Activated naive CD8-positive, alpha-beta T cell treated with anti-CD3 and anti-CD28 coated beads for 36 hours (primary cell): ENCODE measurements around the gene GGA2. TPM values are rescaled to one million over a fixed set of nuclear protein-coding genes. Genes with fewer than 3 reads are reported as not detected.

Experiments used
- DNase-seq: peaks from one replicate; pipeline ENCODE4 v3.0.0; 2021
- H3K27ac Mint-ChIP-seq: one replicate; pipeline ENCODE4 v1.8.0; 2022; ENCODE audit warnings: mild to moderate bottlenecking, moderate library complexity, mixed read lengths
- H3K27me3 Mint-ChIP-seq: one replicate; pipeline ENCODE4 v1.8.0; 2022; ENCODE audit warnings: mild to moderate bottlenecking, mixed read lengths
- H3K36me3 Mint-ChIP-seq: one replicate; pipeline ENCODE4 v1.8.0; 2021; ENCODE audit warnings: mild to moderate bottlenecking, mixed read lengths
- H3K4me1 Mint-ChIP-seq: one replicate; pipeline ENCODE4 v1.8.0; 2021; ENCODE audit warnings: mixed read lengths
- H3K4me3 Mint-ChIP-seq: one replicate; pipeline ENCODE4 v1.8.0; 2022; ENCODE audit warnings: mild to moderate bottlenecking, moderate library complexity, mixed read lengths
- H3K9me3 Mint-ChIP-seq: one replicate; pipeline ENCODE4 v1.8.0; 2022; ENCODE audit warnings: mixed read lengths
- total RNA-seq, 2 experiments: library from RNA; stranded (reverse); gene quantifications; one replicate each; pipeline ENCODE4 v1.2.3, GENCODE V29; 2021

Gene GGA2
- total RNA-seq, 2 experiments from 2014 or later: 70.9 to 80.9 TPM

DNA sequence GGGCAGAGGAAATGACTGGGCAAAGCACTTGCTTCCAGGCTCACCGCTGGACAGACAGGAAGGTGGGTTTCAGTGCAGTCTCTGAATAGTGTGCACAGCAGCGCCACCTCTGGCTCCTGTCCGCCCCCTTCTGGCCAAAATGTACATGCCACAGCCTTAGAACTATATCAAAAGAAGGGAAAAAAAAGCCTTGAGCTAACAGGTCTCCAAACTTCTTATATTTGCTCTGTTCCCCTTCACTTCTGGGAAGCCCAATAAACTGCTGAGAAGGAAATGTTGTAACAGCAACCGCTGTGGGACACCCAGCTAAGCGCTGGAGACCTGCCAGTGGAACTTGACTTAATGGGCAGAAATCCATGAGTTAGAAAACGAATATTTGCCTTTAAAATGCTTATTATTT is 74.8 kb downstream of the GGA2 start:
- Mint-ChIP-seq H3K27ac (no peak overlapping the region), H3K4me1 (no peaks in the 10 kb centered on the region), H3K36me3 (peaks cover 9% of the 10 kb centered on the region)

DNA sequence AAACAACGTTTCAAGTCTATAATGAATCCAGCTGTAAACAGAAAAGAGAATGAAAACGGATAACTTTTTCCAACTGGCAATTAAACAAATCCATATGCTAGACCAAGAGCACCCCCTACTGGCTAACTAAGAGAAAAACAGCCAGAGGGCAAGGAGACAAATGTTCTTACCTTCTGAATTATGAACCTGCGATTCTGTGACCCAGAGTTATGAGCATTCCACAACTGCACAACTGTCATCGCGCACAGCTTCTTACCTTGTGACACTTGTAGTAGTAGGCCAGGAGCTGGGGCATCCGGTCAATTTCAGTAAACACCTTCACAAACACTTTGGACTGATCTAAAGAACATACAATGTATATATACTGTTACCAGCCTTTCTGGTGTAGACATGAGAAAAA is 75.9 kb downstream of the GGA2 start:
- Mint-ChIP-seq H3K27ac (no peak overlapping the region), H3K9me3 (no peaks in the 10 kb centered on the region), H3K4me3 (no peak overlapping the region), H3K4me1 (no peaks in the 10 kb centered on the region), H3K36me3 (peaks cover 9% of the 10 kb centered on the region), H3K27me3 (no peaks in the 10 kb centered on the region)
- no peak for DNase-seq

More for the DNA sequence above, 74.8 kb downstream of the GGA2 start:
- Mint-ChIP-seq H3K4me3 (no peak overlapping the region), H3K27me3 (no peaks in the 10 kb centered on the region), H3K9me3 (no peaks in the 10 kb centered on the region)
- DNase-seq: peak; percentile 56

DNA sequence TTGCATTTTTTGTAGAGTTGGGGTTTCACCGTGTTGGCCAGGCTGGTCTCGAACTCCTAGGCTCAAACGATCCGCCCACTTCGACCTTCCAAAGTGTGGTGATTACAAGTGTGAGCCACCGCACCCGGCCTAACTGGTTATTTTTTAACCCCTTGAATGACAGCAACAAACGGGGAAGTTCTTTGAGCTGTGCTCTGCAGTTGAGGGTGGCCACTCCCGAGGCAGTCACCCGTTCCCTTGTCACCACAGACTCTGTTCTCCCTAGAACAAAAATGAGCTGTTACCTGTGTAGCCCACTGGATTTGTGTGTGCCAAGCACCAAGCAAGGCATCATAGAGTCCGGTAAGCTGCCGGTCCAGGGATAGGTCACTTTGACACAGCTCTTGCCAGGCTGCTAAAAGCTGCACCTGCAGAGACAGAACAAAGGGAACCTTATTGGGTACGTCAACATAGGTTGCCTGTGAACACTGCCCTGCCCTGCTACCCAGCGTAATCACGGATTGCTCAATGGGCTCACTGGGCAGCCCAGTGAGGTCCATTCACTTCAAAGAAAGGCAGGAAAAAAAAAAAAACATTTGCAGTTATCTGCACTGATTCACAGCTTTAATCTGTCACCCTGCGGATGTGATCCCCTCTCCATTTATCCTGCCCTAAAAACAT is 76.9 kb downstream of the GGA2 start:
- no peak overlapping the region for H3K27ac Mint-ChIP-seq
- no peak overlapping the region for H3K4me3 Mint-ChIP-seq
- no peaks in the 10 kb centered on the region for H3K27me3 Mint-ChIP-seq

DNA sequence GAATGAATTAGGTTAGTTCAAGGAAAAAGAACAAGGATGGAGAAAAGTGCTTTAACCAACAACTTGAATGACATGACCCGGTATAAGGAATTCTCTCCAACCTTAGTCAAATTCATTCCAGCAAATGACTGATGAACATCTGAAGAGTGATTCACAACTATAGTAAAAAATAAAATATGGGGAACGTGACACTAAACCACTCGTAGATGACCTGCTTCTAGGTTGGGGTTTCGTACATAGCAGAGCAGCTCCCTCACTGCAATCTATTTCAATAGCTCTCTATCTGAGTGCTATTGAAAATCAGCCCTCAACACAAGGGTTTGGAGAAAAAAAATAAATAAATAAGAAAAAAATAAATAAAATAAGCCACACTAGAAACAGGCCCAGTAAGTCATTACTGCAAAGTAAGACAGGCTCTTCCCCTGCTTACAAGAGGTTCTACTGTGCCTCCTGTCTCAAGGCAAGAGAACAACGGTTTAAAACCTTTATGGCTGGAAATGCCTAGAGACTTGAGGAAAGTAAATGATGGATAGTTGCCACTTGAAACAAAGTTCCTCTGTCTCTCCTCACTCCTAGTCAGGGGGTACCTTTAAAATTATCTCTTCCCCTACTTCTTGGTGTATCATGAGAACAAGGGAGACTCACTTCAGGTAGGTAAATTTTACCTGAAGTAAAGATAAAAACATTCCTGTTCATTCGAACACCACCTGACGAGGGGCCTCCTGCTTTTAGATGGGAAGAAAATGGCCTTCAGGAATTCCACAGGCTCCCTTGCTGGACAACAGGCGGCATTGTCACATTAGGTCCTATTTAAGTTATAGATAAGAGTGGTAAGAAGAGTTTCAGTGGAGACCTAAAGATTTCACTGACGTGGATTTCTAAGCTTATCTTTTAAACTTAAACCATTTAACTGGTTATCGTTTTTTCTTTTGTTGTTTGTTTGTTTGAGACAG is 77.8 kb downstream of the GGA2 start:
- peaks cover 2% of the 10 kb centered on the region for H3K4me1 Mint-ChIP-seq
- no peaks in the 10 kb centered on the region for H3K9me3 Mint-ChIP-seq
- H3K27ac Mint-ChIP-seq: no peak overlapping the region
- no peaks in the 10 kb centered on the region for H3K27me3 Mint-ChIP-seq
- DNase-seq: no peak
- H3K36me3 Mint-ChIP-seq: peaks cover 11% of the 10 kb centered on the region
- no peak overlapping the region for H3K4me3 Mint-ChIP-seq

More for the DNA sequence above, 76.9 kb downstream of the GGA2 start:
- peaks cover under 1% of the 10 kb centered on the region for H3K4me1 Mint-ChIP-seq
- H3K9me3 Mint-ChIP-seq: no peaks in the 10 kb centered on the region
- H3K36me3 Mint-ChIP-seq: peaks cover 10% of the 10 kb centered on the region
- DNase-seq: no peak

DNA sequence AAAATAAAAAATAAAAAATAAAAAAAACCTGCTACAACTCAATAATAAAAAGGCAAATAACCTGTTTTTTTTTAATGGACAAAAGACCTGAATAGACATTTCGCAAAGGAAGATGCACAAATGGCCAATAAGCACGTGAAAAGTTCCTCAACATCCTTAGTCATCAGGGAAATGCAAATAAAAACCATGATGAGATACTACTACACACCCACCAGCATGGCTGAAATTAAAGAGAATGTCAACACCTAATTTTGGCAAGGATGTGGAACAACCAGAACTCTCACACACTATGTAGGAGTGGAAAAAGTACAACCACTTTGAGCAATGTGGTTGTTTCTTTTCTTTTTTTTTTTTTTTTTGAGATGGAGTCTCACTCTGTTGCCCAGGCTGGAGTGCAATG is 81.9 kb downstream of the GGA2 start:
- no peaks in the 10 kb centered on the region for H3K9me3 Mint-ChIP-seq
- DNase-seq: no peak
- H3K4me1 Mint-ChIP-seq: peaks cover 2% of the 10 kb centered on the region
- H3K27me3 Mint-ChIP-seq: no peaks in the 10 kb centered on the region
- no peak overlapping the region for H3K27ac Mint-ChIP-seq
- H3K36me3 Mint-ChIP-seq: peaks cover 15% of the 10 kb centered on the region
- no peak overlapping the region for H3K4me3 Mint-ChIP-seq

DNA sequence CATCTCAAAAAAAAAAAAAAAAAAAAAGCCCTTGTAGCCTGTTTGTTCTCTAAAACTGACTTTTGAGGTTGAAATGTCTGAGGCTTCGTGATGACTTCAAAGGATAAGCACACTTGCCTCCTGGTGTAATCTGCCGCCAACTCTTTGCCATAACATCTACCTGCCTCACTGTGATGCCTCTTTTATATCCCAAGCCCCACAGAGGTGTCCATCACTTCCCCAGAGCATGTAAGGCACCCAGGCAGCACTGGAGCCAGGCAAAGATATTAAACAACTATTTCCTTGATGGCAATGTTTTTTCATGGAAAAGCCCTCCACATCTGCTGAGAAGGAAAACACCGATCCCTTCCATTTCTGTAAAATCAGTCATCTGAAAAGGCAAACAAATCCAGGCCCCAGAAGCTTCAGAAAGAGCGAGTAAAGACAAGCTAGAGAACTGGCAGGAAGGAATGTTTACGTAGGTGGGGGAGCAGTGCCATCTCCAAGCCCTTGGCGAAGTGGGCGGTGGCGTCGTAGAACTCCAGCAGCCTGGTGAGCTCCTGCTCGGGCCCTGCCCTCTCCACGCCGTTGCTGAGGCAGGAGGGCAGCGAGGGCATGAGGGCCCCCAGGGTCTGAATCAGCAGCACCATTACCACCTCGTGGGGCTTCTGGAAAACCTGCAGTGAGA is 85.9 kb downstream of the GGA2 start:
- H3K9me3 Mint-ChIP-seq: no peaks in the 10 kb centered on the region
- H3K27ac Mint-ChIP-seq: no peak overlapping the region
- no peak for DNase-seq
- H3K27me3 Mint-ChIP-seq: no peaks in the 10 kb centered on the region
- no peak overlapping the region for H3K4me3 Mint-ChIP-seq
- peaks cover 17% of the 10 kb centered on the region for H3K36me3 Mint-ChIP-seq
- peaks cover 2% of the 10 kb centered on the region for H3K4me1 Mint-ChIP-seq

DNA sequence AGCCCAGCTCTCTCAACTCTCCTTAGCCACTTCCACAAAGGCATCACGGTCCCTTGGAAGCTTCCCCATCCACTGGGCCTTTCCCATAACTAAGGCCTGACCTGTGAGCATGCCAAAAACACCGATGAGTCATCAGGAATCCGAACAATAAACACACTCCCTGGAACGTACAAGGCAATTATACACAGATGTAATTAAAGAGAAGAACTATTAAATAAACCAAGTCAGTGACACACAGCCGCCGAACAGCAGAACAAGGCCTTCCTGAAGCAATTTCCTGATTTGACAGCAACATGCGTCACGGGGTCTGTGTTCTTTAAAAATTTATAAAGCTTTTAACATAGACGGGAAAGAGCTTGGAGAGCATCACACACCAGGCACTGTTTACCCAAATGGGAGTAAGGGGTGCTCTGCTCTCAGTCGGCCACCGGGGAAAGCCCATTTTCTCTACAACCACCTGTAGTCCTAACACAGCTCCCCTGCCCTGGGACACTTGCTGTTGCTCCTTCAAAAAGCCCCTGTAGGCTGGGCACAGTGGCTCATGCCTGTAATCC is 86.7 kb downstream of the GGA2 start:
- Mint-ChIP-seq H3K27ac (no peak overlapping the region), H3K27me3 (no peaks in the 10 kb centered on the region), H3K4me3 (no peak overlapping the region), H3K36me3 (peaks cover 13% of the 10 kb centered on the region), H3K4me1 (peaks cover 2% of the 10 kb centered on the region), H3K9me3 (no peaks in the 10 kb centered on the region)
- no peak for DNase-seq

DNA sequence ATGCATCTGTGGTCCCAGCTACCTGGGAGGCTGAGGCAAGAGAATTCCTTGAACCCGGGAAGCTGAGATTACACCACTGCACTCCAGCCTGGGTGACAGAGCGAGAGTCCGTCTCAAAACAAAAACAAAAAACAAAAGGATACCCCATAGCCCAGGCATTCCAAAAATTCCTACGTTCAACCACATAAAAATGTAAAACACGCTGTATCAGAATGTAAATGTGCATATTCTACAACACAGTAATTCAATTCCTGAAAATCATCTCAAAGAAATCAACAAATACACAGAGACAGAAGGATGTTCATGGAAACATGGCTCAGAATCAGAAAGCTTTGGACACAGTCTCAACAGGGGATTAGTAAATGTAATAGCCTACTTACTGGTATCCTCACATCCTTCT is 90.3 kb downstream of the GGA2 start:
- no peak for DNase-seq
- H3K27ac Mint-ChIP-seq: no peak overlapping the region
- H3K4me3 Mint-ChIP-seq: no peak overlapping the region
- no peaks in the 10 kb centered on the region for H3K27me3 Mint-ChIP-seq
- no peaks in the 10 kb centered on the region for H3K9me3 Mint-ChIP-seq
- no peaks in the 10 kb centered on the region for H3K4me1 Mint-ChIP-seq
- H3K36me3 Mint-ChIP-seq: peaks cover 11% of the 10 kb centered on the region

DNA sequence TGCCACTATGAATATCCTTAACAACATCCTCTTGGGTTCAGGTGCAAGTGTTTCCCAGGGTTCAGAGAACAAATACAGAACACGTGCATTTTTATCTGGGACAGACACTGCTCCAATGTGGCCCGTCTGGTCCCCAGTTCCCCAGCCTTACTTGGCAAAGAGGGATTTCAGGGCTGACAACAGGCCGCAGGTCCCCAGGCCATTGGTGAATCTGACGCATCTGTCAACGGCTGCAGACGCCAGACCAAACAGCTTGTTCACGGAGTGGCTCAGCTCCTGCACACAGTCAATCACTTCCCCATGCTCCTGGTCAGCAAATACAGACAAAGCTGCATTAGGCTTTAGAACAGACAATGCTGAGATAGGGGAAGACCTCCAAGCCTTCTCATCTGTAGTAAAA is 93.5 kb downstream of the GGA2 start:
- H3K36me3 Mint-ChIP-seq: peaks cover 2% of the 10 kb centered on the region
- H3K9me3 Mint-ChIP-seq: no peaks in the 10 kb centered on the region
- no peak overlapping the region for H3K27ac Mint-ChIP-seq
- no peak overlapping the region for H3K4me3 Mint-ChIP-seq
- no peaks in the 10 kb centered on the region for H3K27me3 Mint-ChIP-seq
- no peaks in the 10 kb centered on the region for H3K4me1 Mint-ChIP-seq
- DNase-seq: no peak

DNA sequence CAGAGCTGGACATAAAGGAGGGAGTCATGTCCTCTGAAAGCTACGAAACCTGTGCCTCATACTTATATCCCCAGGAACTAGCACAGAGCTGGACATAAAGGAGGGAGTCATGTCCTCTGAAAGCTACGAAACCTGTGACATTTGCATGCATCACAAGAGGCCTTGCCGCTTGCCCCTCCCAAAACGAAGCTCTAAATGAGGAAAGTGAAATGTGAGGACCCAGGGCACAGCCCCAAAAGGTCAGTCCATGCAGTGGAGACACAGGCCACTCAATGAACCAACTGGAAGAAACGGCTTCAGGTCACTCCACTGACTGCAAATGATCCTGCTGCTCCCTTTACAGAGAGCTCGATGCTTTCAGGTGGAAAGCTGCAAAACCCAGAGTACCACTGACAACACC is 95.6 kb downstream of the GGA2 start:
- no peak for DNase-seq
- Mint-ChIP-seq H3K27me3 (no peaks in the 10 kb centered on the region), H3K36me3 (peaks cover 2% of the 10 kb centered on the region)

More for the DNA sequence above, 95.6 kb downstream of the GGA2 start:
- Mint-ChIP-seq H3K9me3 (no peaks in the 10 kb centered on the region), H3K27ac (no peak overlapping the region), H3K4me1 (no peaks in the 10 kb centered on the region), H3K4me3 (no peak overlapping the region)

Other genes with a start within 250 kb of the GGA2 start
- gene SCNN1B, start 208.2 kb downstream of the GGA2 start, total RNA-seq: not detected
- 10 to 100 TPM; 14.0 to 14.1 TPM for gene COG7, start 57.3 kb downstream of the GGA2 start, total RNA-seq
- gene EARS2, start 46.9 kb upstream of the GGA2 start, total RNA-seq: 10 to 100 TPM; 25.2 to 30.4 TPM
- gene UBFD1, start 47.2 kb upstream of the GGA2 start, total RNA-seq: 10 to 100 TPM; 60.4 to 62.7 TPM
- gene NDUFAB1, start 85.8 kb upstream of the GGA2 start, total RNA-seq: 100 to 1,000 TPM; 175 to 183 TPM
- 10 to 100 TPM; 30.9 to 32.4 TPM for gene PALB2, start 130.8 kb upstream of the GGA2 start, total RNA-seq
- gene DCTN5, start 131.0 kb upstream of the GGA2 start, total RNA-seq: 10 to 100 TPM; 81.3 to 88.0 TPM
- gene PLK1, start 168.4 kb upstream of the GGA2 start, total RNA-seq: 10 to 100 TPM; 96.5 to 97.8 TPM
- not detected for gene ERN2, start 202.7 kb upstream of the GGA2 start, total RNA-seq
- not detected for gene CHP2, start 244.5 kb upstream of the GGA2 start, total RNA-seq